Astrocyte (in vitro differentiated cells and primary cell): ENCODE measurements around the gene MRTFA. TPM values are rescaled to one million over a fixed set of nuclear protein-coding genes. Genes with fewer than 3 reads are reported as not detected.

Experiments used
- DNase-seq: peaks from one replicate; pipeline ENCODE4 v3.0.0-alpha.2; 2010; ENCODE audit warnings: low read depth
- FAIRE-seq: peaks from 2 replicates; lab custom pipeline; 2011; peaks lifted over from hg19 to GRCh38; lab: Jason Lieb, UNC
- H2AFZ ChIP-seq: 2 replicates; pipeline ENCODE4 v1.6.0; 2012; ENCODE audit warnings: low read depth, low read length, inconsistent platforms
- H3K27ac ChIP-seq: 2 replicates; pipeline ENCODE4 v1.5.1; 2011; ENCODE audit warnings: low read depth, low read length, inconsistent platforms
- H3K27me3 ChIP-seq: 2 replicates; pipeline ENCODE4 v1.6.0; 2011; ENCODE audit warnings: low read length, inconsistent platforms; ENCODE audit not compliant: insufficient read depth
- H3K36me3 ChIP-seq: 2 replicates; pipeline ENCODE4 v1.5.1; 2011; ENCODE audit warnings: low read length, inconsistent platforms; ENCODE audit not compliant: insufficient read depth
- H3K4me1 ChIP-seq: 2 replicates; pipeline ENCODE4 v1.5.1; 2011; ENCODE audit warnings: low read length, inconsistent platforms; ENCODE audit not compliant: insufficient read depth
- H3K4me2 ChIP-seq: 2 replicates; pipeline ENCODE4 v1.6.0; 2012; ENCODE audit warnings: low read length, inconsistent platforms
- H3K4me3 ChIP-seq: 2 replicates; pipeline ENCODE4 v1.5.1; 2011; ENCODE audit warnings: low read depth, mild to moderate bottlenecking, low read length, inconsistent platforms; ENCODE audit not compliant: insufficient read depth
- H3K79me2 ChIP-seq: 2 replicates; pipeline ENCODE4 v1.6.0; 2012; ENCODE audit warnings: mild to moderate bottlenecking, low read length, inconsistent platforms; ENCODE audit not compliant: insufficient read depth
- H3K9ac ChIP-seq: 2 replicates; pipeline ENCODE4 v1.6.0; 2012; ENCODE audit warnings: mild to moderate bottlenecking, low read length, inconsistent platforms
- H3K9me3 ChIP-seq: 2 replicates; pipeline ENCODE4 v1.5.1; 2012; ENCODE audit warnings: low read depth, mild to moderate bottlenecking, low read length, inconsistent platforms; ENCODE audit not compliant: insufficient read depth
- H4K20me1 ChIP-seq: 2 replicates; pipeline ENCODE4 v1.6.0; 2012; ENCODE audit warnings: low read length, inconsistent platforms; ENCODE audit not compliant: insufficient read depth
- H3K27ac Mint-ChIP-seq: one replicate; pipeline ENCODE4 v1.8.0; 2021; ENCODE audit warnings: mild to moderate bottlenecking, mixed read lengths; ENCODE audit not compliant: unreplicated experiment
- H3K27me3 Mint-ChIP-seq: one replicate; pipeline ENCODE4 v1.8.0; 2021; ENCODE audit warnings: low read depth, mixed read lengths; ENCODE audit not compliant: unreplicated experiment
- H3K36me3 Mint-ChIP-seq: one replicate; pipeline ENCODE4 v1.8.0; 2021; ENCODE audit warnings: low read depth, mixed read lengths; ENCODE audit not compliant: unreplicated experiment
- H3K4me1 Mint-ChIP-seq: one replicate; pipeline ENCODE4 v1.8.0; 2021; ENCODE audit warnings: low read depth, mixed read lengths; ENCODE audit not compliant: unreplicated experiment
- H3K4me3 Mint-ChIP-seq: one replicate; pipeline ENCODE4 v1.8.0; 2021; ENCODE audit warnings: mild to moderate bottlenecking, moderate library complexity, mixed read lengths; ENCODE audit not compliant: unreplicated experiment
- H3K9me3 Mint-ChIP-seq: one replicate; pipeline ENCODE4 v1.8.0; 2021; ENCODE audit warnings: mild to moderate bottlenecking, mixed read lengths; ENCODE audit not compliant: unreplicated experiment
- EZH2 ChIP-seq: IDR thresholded peaks from 2 replicates; pipeline ENCODE4 v1.6.1; 2012; ENCODE audit warnings: mild to moderate bottlenecking, low read length, inconsistent platforms; ENCODE audit not compliant: insufficient read depth
- total RNA-seq: library from RNA; stranded (reverse); gene quantifications from 2 replicates; pipeline ENCODE4 v1.2.1, GENCODE V29; 2021
- TF ChIP-seq, protein P1 (sequence below): IDR thresholded peaks from 2 replicates; pipeline ENCODE4 v1.5.1; 2011; ENCODE audit warnings: low read depth, mild to moderate bottlenecking, inconsistent platforms, low read length, moderate library complexity; ENCODE audit not compliant: insufficient read depth

Gene MRTFA
- total RNA-seq, 1 donor from 2014 or later = 74.3 TPM

DNA sequence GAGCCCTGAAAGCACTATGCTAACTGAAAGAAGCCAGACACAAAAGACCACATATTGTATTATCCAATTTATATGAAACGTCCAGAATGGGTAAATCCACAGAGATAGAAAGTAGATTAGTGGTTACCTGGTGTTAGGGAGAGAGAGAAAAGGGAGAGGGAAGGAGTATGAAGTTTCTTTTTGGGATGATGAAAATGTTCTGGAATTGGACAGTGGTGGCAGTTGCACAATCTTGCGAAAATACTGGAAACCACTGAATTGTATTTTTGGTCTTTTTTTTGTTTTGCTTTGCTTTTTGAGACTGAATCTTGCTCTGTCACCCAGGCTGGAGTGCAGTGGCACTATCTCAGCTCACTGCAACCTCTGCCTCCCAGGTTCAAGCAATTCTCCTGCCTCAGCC is 63.5 kb downstream of the MRTFA start:
- no peaks in the 10 kb centered on the region for H3K27me3 ChIP-seq
- Mint-ChIP-seq H3K9me3 (peaks cover 5% of the 10 kb centered on the region), H3K36me3 (peaks cover 14% of the 10 kb centered on the region), H3K27ac (no peak overlapping the region), H3K4me3 (no peak overlapping the region), H3K4me1 (peaks cover 8% of the 10 kb centered on the region), H3K27me3 (no peaks in the 10 kb centered on the region)
- no peaks in the 10 kb centered on the region for H3K36me3 ChIP-seq
- no peak overlapping the region for H3K4me3 ChIP-seq
- peaks cover 8% of the 10 kb centered on the region for H3K4me1 ChIP-seq
- H3K9me3 ChIP-seq = no peaks in the 10 kb centered on the region
- H3K9ac ChIP-seq = no peak overlapping the region
- peaks cover 33% of the 10 kb centered on the region for H4K20me1 ChIP-seq
- H3K4me2 ChIP-seq = no peak overlapping the region
- no peak for TF ChIP-seq EZH2
- TF ChIP-seq, protein P1, sequence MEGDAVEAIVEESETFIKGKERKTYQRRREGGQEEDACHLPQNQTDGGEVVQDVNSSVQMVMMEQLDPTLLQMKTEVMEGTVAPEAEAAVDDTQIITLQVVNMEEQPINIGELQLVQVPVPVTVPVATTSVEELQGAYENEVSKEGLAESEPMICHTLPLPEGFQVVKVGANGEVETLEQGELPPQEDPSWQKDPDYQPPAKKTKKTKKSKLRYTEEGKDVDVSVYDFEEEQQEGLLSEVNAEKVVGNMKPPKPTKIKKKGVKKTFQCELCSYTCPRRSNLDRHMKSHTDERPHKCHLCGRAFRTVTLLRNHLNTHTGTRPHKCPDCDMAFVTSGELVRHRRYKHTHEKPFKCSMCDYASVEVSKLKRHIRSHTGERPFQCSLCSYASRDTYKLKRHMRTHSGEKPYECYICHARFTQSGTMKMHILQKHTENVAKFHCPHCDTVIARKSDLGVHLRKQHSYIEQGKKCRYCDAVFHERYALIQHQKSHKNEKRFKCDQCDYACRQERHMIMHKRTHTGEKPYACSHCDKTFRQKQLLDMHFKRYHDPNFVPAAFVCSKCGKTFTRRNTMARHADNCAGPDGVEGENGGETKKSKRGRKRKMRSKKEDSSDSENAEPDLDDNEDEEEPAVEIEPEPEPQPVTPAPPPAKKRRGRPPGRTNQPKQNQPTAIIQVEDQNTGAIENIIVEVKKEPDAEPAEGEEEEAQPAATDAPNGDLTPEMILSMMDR = no peak
- H2AFZ ChIP-seq = no peak overlapping the region
- DNase-seq (no peak), FAIRE-seq (no peak)
- no peak overlapping the region for H3K27ac ChIP-seq
- H3K79me2 ChIP-seq = peaks cover 90% of the 10 kb centered on the region

DNA sequence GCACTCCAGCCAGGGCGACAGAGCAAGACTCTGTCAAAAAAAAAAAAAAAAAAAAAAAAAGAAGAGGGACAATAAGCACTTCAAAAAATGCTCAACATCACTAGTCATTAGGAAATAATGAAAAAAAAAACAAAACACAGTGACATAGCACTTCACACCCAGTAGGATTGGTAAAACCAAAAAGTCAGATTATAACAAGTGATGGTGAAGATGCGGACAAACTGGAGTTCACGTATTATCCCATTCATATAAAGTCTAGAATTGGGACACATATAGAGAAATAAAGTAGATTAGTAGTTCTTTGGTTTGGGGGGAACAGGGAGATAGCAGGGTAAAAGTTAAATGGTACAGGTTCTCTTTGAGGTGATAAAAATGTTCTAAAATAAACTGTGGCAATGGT is 64.6 kb downstream of the MRTFA start:
- H2AFZ ChIP-seq = no peak overlapping the region
- H3K4me1 ChIP-seq = peaks cover 19% of the 10 kb centered on the region
- H3K27me3 ChIP-seq = no peaks in the 10 kb centered on the region
- TF ChIP-seq, protein P1 = no peak
- no peak for TF ChIP-seq EZH2
- no peaks in the 10 kb centered on the region for H3K27me3 Mint-ChIP-seq
- peaks cover 18% of the 10 kb centered on the region for H3K4me1 Mint-ChIP-seq
- H3K36me3 Mint-ChIP-seq = peaks cover 12% of the 10 kb centered on the region
- H3K27ac ChIP-seq = no peak overlapping the region
- H3K4me2 ChIP-seq = no peak overlapping the region
- H3K9me3 Mint-ChIP-seq = peaks cover 5% of the 10 kb centered on the region
- no peaks in the 10 kb centered on the region for H3K9me3 ChIP-seq
- H3K9ac ChIP-seq = no peak overlapping the region
- H3K79me2 ChIP-seq = peaks cover 93% of the 10 kb centered on the region
- H3K36me3 ChIP-seq = no peaks in the 10 kb centered on the region
- H3K4me3 ChIP-seq = no peak overlapping the region
- H3K27ac Mint-ChIP-seq = no peak overlapping the region
- FAIRE-seq = no peak
- peaks cover 33% of the 10 kb centered on the region for H4K20me1 ChIP-seq
- no peak overlapping the region for H3K4me3 Mint-ChIP-seq
- no peak for DNase-seq

DNA sequence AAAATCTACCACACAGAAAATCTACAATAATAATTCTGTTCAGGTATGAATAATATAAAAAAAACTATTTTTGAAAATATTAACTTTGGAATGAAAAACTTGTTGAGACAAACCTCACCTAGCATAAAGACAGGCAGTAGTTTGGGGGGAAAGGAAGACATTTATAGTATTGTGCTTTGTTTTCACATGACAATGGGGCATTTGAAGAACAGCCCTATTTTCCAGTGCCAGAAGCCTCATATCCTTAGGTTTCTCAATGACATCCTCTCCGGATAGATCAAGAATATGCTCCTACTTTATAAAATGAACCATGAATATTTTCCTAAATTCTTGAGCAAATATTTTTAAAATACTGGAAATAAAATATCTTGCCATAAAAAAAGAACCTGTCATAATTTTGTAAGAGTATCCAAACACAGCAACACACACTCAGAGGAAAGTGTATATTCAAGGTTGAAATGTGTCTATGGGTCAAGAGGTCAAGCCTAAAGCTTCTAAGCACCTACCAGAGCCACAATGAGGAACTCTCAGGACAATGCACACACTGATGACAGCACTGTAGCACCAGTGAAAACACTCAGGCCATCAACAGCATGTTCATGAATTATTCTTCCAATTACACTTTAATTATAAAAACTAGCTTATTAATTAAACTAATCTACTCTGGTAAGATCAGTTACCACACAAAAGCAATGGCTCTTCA is 68.7 kb downstream of the MRTFA start:
- no peaks in the 10 kb centered on the region for H3K27me3 Mint-ChIP-seq
- H3K9me3 Mint-ChIP-seq = peaks cover 5% of the 10 kb centered on the region
- DNase-seq (no peak), FAIRE-seq (no peak)
- Histone ChIP-seq H3K79me2 (peaks cover 97% of the 10 kb centered on the region), H3K4me3 (peak overlapping the region; percentile 29), H3K27me3 (no peaks in the 10 kb centered on the region), H3K4me2 (peak overlapping the region; percentile 68), H3K9ac (peak overlapping the region; percentile 19), H3K4me1 (peaks cover 24% of the 10 kb centered on the region), H3K9me3 (no peaks in the 10 kb centered on the region), H4K20me1 (peaks cover 30% of the 10 kb centered on the region), H3K27ac (peak overlapping the region; percentile 67), H3K36me3 (no peaks in the 10 kb centered on the region), H2AFZ (no peak overlapping the region)
- H3K27ac Mint-ChIP-seq = peak overlapping the region; percentile 83
- no peak for TF ChIP-seq EZH2
- TF ChIP-seq, protein P1 = no peak
- H3K4me3 Mint-ChIP-seq = peak overlapping the region; percentile 28
- H3K36me3 Mint-ChIP-seq = peaks cover 12% of the 10 kb centered on the region
- H3K4me1 Mint-ChIP-seq = peaks cover 23% of the 10 kb centered on the region
